NCI-H1417 treated with DMSO at 0.1 percent for 48 hours (cell line): ENCODE results near the gene STAMBPL1.
"Not testable (repeated sequence)": the region's sequence is repeated elsewhere in the genome, so short reads cannot be mapped to it uniquely, and the experiment has no call there.

ENCODE experiments used
- DNase-seq: peaks from one replicate; lab custom pipeline; 2025; lab: John Stamatoyannopoulos, UW

The STAMBPL1 gene

DNA sequence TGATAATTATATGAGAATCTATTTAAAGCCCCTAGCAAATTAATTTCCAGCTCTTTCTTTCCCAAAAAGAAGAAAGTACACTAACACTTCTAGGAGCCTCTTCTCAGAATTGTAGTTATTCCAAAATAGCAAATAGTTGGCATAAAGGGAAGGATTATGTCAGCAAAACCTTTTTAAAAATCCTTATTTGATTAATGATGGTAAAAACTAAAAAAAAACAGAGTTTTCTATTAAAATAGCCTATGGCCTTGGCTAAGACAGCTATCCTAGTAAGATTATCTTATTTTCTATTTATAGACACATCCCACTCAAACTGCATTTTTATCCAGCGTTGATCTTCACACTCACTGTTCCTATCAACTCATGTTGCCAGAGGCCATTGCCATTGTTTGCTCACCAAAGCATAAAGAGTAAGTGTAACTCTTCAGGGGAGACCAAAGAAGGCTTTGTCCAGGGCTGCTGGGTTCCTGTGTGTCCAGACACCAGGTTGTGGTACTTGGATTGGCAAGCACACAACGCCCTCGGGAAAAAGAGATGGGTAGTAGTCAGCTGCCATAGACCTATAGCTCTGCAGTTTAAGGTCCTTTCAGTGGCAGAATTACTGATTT lies 41.0 kb downstream of the STAMBPL1 start:
- DNase-seq = no peak

DNA sequence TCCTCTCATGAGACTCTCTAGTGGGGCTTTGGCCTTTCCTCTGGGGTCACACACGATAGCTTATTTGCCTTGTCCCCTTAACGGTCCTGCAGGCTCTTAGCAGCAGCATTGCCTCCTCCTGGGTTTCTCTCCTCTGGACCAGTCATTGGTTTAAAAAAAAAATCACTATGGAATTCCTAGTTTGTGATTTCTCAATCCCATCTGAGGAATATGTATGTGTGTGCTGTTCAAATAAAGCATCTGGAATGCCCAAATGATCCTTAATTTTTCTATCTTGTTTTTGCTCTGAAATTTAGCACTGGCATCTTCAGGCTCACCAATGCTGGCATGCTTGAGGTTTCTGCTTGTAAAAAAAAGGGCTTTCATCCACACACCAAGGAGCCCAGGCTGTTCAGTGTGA lies 42.0 kb downstream of the STAMBPL1 start:
- no peak for DNase-seq

DNA sequence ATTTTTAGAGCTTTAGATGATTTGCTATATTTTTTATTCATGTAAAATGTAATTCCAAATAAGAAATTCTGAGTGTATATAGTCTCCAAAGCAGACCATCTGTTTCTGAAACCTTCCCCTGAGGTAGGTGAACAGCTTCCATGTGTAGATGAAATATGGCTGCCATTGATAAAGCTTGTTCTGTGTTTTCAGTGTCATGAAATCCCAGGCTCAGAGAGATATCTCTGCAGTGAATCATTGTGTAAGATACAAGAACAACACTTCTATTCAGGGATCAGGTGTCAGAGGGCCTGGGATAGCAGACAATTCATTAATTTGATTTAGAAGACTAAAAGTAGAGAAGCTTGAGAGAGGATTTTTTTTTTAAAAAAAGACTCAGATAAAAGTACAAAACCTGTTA lies 43.5 kb downstream of the STAMBPL1 start:
- no peak for DNase-seq

DNA sequence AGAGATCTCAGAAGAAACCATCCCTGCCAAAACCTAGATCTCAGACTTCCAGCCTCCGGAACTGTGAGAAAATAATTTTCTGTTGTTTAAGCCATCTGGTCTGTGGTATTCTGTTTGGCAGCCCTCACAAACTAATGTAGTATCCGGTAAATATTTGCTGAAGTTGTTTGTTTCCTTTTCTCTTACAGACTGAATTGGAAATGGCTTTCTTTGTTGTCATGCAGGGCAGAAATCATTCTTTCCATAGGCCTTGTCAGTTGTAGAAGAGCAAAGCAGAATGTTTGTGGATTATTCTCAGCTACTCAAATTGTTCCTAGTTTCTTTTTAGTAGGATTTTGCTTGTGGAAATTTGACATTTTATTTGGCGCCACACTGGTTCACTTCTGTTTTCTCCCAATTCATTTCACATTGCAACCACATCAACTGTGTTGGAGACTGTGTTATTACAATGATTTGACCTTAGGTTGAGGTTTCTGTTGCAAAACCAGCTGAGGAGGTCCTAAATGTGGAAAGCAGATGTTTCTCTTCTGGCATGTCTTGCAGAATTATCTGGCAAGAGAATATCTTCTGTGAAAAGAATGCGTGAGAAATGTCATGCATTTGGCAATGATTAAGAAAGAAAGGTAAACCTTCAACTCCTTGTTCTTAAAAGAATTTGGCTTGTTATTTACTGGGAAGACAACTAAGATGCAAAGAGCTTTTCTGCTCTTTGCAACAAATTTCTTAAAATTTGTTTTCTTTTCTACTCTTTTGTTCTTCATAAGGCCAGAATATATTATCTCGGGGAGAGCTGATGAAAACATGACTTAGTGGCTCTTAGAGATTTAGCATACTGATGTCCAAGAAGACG lies 46.7 kb downstream of the STAMBPL1 start:
- DNase-seq = no peak

DNA sequence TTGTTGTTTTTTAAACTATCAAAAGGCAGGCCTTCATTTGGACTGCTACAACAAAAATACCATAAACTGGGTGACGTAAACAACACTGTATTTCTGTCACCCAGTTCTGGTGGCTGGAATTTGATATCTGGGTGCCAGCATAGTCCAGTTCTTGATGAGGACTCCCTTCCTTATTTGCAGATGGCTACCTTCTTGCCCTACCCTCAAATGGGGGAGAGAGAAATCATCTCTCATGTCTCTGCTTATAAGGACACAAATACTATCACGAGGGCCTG lies 47.3 kb downstream of the STAMBPL1 start:
- no peak for DNase-seq

GRCh38 chr10:88928254-88928653 lies 48.2 kb downstream of the STAMBPL1 start:
- no peak for DNase-seq

DNA sequence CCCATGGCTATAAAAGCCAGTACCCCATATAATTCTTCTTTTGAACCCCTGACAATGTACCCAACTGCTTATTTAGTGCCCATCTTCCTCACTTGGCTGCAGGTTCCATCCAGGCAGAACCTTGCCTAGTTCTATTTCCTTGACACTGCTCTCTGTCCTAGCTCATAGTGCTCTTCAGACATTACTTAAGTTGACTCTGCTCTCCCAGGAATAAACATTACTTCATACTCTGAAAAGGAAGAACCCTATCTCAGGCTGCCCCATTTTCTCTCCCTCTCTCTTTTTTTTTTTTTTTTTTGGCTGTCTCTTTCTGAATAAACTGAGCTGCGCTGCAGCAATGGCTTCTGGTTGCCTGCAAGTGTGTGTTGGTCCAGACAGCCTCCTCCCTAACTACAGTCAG lies 51.5 kb downstream of the STAMBPL1 start:
- no peak for DNase-seq

- not testable (repeated sequence) for DNase-seq
Observed at GRCh38 chr10:88932029-88932428, 52.0 kb downstream of the STAMBPL1 start.

GRCh38 chr10:88932539-88933256 lies 52.7 kb downstream of the STAMBPL1 start:
- peak; percentile 32 for DNase-seq

DNA sequence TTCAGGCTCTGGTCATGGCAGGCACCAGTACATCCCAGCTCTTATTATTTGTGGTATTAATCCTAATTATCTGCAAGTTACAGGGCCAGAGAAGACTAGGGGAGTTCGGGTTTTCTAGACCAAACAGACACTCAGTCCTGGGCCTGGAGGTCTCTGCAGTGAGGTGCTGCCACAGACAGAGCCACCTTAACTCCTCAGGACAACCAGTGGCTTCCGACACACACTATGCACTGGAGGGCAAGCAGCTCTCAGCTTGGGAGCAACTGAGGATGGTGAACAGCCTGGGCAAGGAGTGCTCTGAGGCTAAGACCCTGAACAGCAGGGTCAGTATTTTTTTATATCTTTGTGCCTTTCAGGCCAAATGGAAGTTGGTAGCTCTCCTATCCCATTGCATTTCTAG lies 53.5 kb downstream of the STAMBPL1 start:
- no peak for DNase-seq

DNA sequence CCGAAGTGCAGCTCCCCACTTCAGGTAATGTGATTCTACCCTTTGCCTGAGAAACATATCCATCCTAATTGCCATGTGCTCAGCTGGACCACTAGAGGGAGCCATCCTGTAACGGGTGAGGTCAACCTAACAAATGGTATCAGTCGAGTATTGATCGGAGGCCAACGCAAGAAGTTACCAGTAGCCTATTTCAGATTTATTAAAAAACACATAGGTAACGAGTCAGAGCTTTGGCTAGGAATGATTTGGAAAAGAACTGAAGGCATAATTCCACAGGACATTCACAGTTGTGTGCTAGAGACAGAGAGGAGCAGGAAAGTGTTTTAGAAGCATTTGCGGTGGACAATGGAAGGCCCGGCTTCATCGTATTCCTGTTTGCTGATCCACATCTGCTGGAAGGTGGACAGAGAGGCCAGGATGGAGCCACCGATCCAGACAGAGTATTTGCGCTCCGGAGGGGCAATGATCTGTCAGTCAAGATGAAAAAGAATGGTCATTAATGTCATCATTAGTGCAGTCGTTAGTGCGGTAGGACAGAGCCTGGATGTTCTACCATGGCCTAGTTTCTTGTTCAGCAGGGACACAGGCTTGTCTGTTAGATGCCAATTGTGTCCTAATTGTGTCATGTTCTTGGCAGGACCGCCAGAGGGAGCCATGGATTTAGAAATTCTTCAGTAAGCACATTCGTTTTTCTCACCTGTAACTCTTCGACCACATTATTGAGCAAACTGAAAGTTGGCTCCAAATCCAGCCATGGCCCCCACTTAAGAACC lies 55.0 kb downstream of the STAMBPL1 start:
- DNase-seq = peak; percentile 4

DNA sequence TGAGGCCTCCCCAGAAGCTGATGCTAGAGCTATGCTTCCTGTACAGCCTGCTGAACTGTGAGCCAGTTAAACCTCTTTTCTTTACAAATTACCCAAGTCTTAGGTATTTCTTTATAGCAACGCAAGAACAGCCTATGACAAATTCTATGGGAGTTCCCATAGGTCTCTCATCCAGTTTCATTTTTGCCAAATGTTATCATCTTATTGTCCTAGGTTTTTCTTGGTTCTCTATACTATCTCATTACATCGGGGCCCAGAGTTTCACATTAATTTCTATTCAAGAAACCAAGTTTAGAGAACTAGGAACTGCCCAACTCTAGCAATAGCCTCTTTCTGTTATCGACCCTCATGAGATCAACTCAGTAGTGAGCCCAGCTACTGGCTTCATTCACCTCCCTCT lies 56.6 kb downstream of the STAMBPL1 start:
- DNase-seq = no peak

- DNase-seq = no peak
Observed at GRCh38 chr10:88938039-88938438, 58.0 kb downstream of the STAMBPL1 start.

GRCh38 chr10:88938938-88939337 lies 58.9 kb downstream of the STAMBPL1 start:
- no peak for DNase-seq

DNA sequence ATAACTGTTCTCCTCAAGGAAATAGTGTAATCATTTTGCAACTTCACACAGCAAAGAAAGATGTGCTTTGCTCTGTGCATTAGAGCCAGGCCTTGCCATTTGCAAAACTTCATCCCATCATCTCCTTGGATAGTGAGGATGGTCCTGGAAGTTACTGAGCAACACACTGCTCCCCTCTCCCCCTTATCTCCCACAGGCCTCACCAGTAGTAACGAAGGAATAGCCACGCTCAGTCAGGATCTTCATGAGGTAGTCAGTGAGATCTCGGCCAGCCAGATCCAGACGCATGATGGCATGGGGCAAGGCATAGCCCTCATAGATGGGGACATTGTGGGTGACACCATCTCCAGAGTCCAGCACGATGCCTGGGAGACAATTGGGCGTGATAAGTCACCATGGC lies 61.0 kb downstream of the STAMBPL1 start:
- DNase-seq = no peak

- DNase-seq = no peak
Observed at GRCh38 chr10:88943778-88944177, 63.7 kb downstream of the STAMBPL1 start.

DNA sequence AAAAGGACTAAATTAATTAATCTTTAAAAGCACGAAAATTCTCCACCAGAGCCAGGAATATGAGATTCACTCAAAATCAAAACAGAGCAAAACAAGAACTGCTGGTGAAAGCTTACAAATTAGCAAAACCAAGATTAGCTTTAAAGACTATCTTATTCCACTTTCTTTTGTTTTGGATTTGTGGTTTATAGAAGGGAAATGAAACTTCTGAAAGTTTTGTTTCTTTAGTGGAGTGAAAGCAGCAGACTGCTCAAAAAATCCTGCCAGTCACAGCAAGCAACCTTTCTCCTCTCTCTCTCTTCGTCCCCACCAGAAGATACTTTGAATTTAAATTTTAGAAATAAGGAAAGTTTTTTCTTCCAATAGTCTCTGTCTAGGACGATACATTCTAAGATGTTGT lies 64.8 kb downstream of the STAMBPL1 start:
- DNase-seq = no peak

GRCh38 chr10:88946200-88946599 lies 66.2 kb downstream of the STAMBPL1 start:
- no peak for DNase-seq

DNA sequence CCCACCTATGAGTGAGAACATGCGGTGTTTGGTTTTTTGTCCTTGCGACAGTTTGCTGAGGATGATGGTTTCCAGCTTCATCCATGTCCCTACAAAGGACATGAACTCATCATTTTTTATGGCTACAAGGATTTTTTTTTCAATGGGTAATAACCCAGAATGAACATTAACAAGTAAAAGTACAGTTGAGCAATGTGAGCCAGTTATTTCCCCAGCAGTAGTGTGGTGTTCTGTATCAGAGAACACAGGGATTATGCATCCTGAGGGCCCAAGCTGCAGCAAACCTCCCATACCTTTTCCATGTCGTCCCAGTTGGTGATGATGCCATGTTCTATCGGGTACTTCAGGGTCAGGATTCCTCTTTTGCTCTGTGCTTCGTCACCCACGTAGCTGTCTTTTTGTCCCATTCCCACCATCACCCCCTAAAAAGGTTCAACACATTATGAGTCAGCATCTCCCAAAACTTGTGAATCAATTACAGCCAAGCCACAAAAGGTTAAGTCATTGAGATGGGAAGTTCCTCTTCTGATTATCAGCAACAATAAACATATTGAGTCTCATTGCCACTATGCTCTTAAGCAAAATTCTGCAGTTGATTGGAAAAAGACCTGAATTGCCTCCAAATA lies 67.0 kb downstream of the STAMBPL1 start:
- DNase-seq = no peak

DNA sequence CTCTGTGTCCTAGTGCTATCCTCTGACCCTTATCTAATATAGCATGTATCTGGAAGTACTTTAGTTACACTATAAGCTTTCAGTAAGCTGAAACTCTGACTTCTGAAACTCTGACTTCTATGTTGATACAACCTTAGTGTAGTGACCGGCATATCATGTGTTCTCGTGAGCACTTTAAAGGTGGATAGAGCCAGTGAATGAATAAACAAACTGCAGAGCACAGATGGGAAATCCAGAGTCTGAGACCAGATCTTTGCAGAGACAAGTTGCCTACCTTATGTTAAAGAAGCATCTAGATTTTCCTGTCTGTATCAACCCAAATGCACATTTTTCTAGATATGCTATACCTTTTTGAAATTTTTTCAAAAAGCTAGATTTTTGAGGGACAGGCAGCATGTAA lies 69.0 kb downstream of the STAMBPL1 start:
- no peak for DNase-seq

DNA sequence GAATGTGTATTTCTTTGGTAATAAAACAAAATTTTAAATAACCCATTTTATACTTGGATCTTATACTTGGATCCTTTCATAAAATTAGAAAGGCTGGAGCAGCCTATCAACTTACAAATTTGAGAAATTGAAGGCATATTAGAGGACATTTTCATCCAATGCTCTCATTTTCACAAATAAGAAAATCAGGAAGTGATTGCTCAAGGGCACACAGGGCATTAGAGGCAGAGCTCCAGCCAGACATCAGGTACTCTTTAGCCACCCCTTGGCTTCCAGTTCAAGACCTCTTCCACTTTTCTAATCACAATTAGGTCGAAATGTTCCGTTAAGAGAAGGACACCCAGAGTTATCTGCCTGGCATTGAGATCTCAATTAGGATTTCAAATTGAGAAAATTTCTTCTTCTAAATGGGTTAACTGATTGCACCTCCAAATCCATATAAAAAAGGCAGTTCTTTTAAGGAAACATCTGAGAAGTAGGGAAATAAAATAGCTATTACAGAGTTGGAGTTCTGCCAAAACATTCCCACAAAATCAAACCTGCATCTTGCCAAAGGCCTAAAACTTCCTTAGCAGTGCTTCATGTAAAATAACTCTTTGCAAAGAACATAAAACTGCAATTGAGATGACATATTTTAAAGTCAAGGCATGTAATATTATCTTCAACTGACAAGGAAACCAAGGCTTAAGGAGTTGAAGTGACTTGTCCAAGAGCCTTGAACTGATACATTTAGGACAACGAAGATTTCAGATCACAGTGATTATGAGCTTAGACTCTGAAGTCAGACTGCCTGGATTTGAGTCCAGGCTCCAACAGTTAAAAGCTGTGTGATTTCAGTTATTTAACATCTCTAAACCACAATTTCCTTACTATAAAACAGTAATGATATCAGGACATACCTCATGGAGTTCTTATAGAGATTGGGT lies 70.1 kb downstream of the STAMBPL1 start:
- DNase-seq = no peak
